GM19452 (cell line): ENCODE measurements around the gene POU2AF1.
A peak's percentile ranks its signal among the peaks of the same experiment; 100 is the strongest.

Experiments
- ATAC-seq: cut with Tn5 transposase; IDR thresholded peaks from one replicate; pipeline ENCODE4 v1.9.1; 2021; ENCODE audit not compliant: unreplicated experiment

Gene POU2AF1

GRCh38 chr11:111388842-111389241, 9.8 kb upstream of the POU2AF1 start:
- no peak for ATAC-seq

- no peak for ATAC-seq
Measured at GRCh38 chr11:111388420-111388819, 9.3 kb upstream of the POU2AF1 start.

DNA sequence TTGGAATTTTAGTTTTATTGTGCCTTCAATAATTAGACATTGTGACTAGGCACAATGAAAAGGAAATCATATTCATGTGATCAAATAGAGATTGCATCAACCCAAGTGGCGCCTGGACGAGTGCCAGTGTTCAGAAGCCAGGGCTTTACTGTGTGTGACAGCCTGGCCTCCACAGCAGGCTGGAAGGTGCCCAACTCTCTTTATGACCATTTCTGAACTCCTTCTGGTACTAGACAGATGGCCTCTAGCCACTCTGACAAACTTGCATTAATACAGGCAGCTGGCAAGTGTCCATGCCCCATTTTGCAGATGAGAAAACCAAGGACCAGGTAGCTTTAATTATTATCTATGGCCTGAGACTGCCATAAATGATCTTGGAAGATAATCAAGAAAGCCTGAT, 8.3 kb upstream of the POU2AF1 start:
- no peak for ATAC-seq

DNA sequence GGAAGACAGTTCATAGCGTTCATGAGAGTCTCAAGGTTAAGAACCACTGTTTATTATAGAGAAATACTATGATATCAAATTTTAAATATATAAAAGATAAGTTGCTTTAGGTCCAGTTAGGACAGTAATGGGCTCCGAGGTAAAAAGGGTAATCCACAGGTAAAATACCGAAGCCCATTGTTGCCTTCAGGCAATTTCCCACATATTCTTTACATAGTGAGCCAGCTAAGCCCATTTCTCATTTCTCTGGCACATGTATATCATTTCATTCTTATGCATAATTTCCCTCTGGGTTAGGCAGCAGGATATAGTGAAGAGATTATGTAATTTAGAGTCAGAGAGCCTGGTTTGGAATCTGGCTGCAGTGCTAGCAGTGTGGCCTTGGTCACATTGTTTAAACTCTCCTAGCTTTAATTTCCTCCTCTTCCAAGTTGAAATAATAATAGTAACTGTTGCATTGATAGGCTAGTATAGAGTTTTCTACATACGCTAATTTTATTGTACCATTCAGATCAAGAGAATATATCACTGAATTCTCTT, 7.6 kb upstream of the POU2AF1 start:
- no peak for ATAC-seq

DNA sequence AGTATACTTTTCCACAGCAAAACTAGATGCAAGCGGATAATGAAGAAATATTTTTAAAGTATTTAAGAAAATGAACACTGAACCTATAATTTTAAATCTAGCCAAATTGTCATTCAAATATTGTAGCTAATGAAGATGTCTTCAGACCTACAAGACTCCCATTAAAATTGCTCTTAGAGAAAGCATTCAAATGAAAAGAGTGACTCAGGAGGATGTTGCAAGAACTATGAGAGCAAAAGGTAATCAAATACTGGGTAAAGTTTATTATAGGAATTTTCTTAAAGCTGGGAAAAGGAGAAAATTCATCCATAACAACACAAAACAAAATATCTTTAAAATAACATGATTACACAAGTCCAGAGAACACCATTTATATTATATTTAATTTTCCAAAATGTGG, 5.4 kb upstream of the POU2AF1 start:
- no peak for ATAC-seq

DNA sequence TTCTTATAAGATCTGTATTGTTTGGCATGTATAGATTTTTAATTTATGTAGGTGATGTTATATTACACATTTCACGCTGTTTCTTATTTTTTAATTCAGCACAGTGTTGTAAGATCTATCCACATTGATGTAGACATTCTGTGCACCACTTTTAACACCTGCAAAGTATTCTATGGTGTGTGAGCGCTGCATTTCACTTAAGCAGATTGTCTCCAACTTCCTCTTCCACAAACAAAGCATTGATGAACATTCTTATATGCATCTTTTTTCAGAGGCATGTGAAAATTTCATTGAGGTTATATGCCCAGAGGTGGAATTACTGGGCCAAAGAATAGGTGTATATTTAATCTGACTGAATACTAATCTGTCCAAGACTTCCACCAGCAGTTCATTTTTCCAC, 3.4 kb upstream of the POU2AF1 start:
- ATAC-seq = no peak

DNA sequence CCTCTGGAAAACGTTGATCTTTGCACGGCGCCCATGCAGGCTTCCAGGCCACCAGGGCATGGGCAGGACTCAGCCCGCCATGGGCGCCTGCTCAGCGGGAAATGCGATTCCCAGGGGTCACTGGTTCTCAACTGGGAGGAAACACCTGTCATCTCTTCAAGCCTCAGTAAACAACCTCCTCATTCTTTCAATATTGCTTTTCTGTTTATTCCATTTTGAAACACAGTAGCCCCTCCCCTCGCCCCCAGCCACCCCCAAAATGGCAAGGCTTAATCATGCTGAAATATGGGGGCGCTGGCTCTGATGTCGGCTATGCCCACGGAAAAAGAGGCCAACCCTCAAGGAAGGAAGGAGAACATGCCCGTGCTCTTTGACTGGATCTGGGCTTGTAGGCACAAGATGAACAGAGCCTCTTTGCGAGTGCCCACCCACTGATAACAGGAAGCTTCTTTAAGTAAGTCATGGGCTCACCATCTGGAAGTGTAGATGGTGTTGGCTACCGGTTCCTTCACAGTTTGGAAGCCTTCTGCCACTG, 594 bp upstream of the POU2AF1 start:
- peak; percentile 25 for ATAC-seq

DNA sequence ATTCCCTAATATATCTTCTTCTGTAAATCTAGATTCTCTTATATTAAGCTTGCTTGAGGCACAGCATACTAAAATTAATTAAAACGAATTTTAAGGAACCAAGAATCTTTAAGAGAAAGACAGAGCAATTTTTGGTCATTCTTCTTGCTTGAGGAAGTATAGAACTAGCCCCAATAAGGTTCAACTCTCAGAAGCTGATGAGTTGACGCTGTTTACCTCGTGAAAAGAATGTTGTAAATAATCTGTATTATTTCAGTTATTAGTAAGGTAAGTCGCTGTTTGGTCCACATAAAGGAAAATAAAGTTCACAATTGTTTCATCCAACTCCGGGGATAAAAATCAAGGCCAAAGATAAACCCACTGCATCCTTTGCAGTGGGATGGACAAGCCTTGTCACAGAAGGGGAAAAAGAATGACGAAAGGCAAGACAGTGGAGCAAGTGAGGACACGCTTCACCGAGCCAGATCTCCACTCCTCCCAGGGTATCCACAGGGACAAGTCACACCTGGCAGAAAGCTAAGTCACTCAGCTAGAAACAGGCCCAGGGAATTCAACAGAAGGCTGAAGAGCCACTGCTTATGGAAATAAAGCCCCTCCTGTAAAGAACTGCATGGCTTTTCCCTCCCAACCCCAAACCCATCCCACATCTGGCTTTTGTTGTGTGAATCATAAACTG, 752 bp downstream of the POU2AF1 start:
- ATAC-seq = no peak

GRCh38 chr11:111376181-111376871, 2.7 kb downstream of the POU2AF1 start:
- no peak for ATAC-seq

DNA sequence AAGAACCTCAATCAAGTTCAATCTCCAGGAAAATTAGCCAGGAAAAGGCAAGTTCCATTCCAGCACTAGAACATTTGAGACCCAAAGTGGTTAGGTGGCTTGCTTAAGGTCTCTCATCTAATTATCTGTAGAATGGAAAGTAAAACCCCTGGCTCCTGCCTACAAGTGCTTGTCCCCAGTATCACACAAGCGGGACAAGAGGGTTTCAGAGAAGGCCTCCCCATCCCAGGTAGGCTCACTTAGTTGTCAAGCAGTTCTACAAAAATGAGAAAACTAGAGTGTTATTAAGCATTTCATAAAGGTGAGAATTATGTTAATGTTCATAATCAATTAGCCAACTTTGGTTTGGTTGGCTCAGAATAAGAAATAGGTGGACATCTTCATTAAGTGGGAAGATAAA, 5.5 kb downstream of the POU2AF1 start:
- no peak for ATAC-seq

GRCh38 chr11:111372538-111372937, 6.5 kb downstream of the POU2AF1 start:
- no peak for ATAC-seq

DNA sequence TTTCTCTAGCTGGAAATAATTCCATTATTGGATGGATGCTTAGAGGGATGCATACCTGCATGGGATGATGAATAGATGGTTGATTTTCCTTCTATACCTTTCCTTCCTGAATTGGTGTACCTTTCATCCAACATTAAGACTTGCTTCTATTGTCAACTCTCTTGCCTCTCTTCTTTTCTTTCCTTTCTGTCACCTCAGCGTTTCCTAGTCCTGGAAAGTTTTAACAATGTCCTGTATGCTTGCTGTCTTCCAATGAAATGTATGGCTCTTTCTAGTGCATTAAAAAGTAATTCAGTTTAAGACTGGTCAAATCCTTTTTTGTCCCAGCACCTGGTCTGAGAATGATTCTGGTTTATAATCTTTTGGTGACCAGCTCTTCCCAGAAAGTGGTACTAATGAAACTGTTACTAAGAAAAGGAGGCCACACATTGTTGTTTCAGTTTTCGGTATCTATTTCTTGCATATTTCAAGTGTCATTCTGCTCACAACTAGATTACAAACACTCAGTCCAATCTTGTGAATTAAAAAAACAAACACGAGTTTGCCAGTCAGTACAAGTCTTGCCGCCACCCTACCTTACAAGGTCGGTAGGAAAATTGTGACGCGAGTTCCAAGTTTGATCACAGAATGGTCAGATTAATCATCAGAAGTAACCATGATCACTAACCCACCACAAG, 8.0 kb downstream of the POU2AF1 start:
- ATAC-seq = peak; percentile 32

GRCh38 chr11:111370270-111370901, 8.7 kb downstream of the POU2AF1 start:
- no peak for ATAC-seq

- no peak for ATAC-seq
Measured at GRCh38 chr11:111368285-111368560, 10.9 kb downstream of the POU2AF1 start.

DNA sequence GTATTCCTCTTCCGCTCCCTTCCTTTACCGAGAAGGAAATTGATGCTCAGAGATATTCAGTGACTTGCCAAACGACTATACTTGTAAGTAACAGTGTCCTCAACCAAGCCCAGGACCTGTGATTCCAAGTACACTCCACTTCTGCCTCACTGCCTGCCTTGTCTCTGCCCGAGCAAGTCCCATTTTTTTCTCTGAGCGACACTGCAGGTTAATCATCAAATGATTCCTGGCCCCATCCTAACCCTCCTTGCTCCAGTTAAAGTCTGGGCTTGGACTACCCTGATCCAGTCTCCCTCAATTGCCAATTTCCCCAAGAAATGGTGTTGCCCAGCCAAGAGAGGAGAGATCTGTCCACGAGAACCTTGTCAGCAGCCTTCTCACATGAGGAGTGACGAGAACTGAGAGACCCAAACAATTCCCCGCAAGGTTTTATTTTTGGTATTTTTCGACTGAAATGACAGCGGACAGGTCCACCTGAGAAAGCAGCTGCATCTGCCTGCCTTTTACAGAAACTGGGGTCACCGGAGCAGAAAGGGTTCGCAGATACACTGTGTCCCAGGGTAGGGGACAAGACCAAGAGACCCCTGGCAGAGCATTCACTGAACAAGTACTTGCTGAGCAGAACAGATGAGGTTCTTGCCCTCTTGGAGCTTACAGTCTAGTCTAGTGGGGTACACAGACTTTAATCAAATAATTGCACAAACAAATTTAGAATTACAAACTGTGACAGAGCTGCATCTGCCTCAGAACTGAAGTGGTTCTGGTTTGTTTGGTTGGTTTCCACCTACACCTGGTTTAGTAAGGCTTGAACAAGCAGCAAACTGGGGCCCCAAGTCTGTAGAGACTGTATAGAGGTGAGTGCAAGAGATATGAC, 11.4 kb downstream of the POU2AF1 start:
- ATAC-seq = peak; percentile 52

- ATAC-seq = no peak
Measured at GRCh38 chr11:111366560-111367410, 12.3 kb downstream of the POU2AF1 start.

GRCh38 chr11:111365722-111366559, 13.1 kb downstream of the POU2AF1 start:
- ATAC-seq = no peak

DNA sequence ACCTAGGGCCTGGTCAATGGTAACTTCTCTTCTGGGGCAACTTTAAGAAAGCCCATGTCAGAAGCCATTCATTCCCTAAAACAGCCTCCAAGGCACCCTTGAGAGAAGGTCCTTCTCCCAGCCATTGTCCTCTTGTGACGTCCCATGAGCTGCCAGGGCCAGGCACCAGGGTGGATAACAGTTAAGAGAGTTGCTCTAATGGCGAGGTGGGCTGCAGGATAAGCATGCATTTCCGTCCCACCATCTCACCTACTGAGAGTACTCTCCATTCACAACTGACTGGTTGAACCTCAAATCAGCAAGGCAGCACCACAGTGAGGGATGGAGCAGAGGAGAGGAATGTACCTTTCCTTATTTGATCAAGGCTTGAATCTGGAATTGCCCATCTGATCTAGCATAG, 14.6 kb downstream of the POU2AF1 start:
- ATAC-seq = no peak

GRCh38 chr11:111363985-111364384, 15.1 kb downstream of the POU2AF1 start:
- no peak for ATAC-seq
